SK-N-SH treated with all-trans-retinoic acid at 6 μM for 48 hours (cell line): ENCODE measurements around the gene JUND.

ENCODE experiments used
- ATAC-seq: fragments of 200-7000 bp; cut with Tn5 transposase; 3 replicates; pipeline ENCODE4 v1.9.1; 2020; ENCODE audit warnings: mild to moderate bottlenecking, moderate library complexity
- ARNTL ChIP-seq: fragments of 450-650 bp; formaldehyde crosslinking; IDR thresholded peaks from 2 replicates; pipeline ENCODE4 v1.5.0; 2020; ENCODE audit warnings: low read depth, mild to moderate bottlenecking, moderate library complexity, borderline replicate concordance
- BACH2 ChIP-seq: fragments of 250-450 bp; sonication (Bioruptor Pico); IDR thresholded peaks from 2 replicates; pipeline ENCODE4 v1.9.0; 2021; ENCODE audit warnings: mild to moderate bottlenecking, borderline replicate concordance
- CSDC2 ChIP-seq: fragments of 250-450 bp; sonication (Bioruptor Pico); IDR thresholded peaks from 2 replicates; pipeline ENCODE4 v1.5.0; 2020; ENCODE audit warnings: mild to moderate bottlenecking, moderate library complexity
- ESRRG ChIP-seq: fragments of 250-450 bp; sonication (Bioruptor Pico); IDR thresholded peaks from 2 replicates; pipeline ENCODE4 v1.6.1; 2021; ENCODE audit warnings: mild to moderate bottlenecking
- ISL1 ChIP-seq: fragments of 250-450 bp; sonication (Bioruptor Pico); IDR thresholded peaks from 2 replicates; pipeline ENCODE4 v2.1.2; 2022; ENCODE audit warnings: mild to moderate bottlenecking, moderate library complexity
- PPARA ChIP-seq: fragments of 250-450 bp; sonication (Bioruptor Pico); IDR thresholded peaks from 2 replicates; pipeline ENCODE4 v1.5.0; 2020; ENCODE audit warnings: mild to moderate bottlenecking, borderline replicate concordance
- SNAI2 ChIP-seq: fragments of 250-450 bp; sonication (Bioruptor Pico); IDR thresholded peaks from 2 replicates; pipeline ENCODE4 v1.5.0; 2020; ENCODE audit warnings: mild to moderate bottlenecking, moderate library complexity
- TOX ChIP-seq: fragments of 250-450 bp; sonication (Bioruptor Pico); IDR thresholded peaks from 2 replicates; pipeline ENCODE4 v1.8.0; 2021; ENCODE audit warnings: mild to moderate bottlenecking, moderate library complexity, borderline replicate concordance
- ZC3H10 ChIP-seq: fragments of 250-450 bp; sonication (Bioruptor Pico); IDR thresholded peaks from 2 replicates; pipeline ENCODE4 v1.5.1; 2021; ENCODE audit warnings: mild to moderate bottlenecking, moderate library complexity
- ZFP30 ChIP-seq: fragments of 450-650 bp; formaldehyde crosslinking; IDR thresholded peaks from 2 replicates; pipeline ENCODE4 v1.5.0; 2022; ENCODE audit warnings: mild to moderate bottlenecking, moderate library complexity
- ZNF565 ChIP-seq: fragments of 450-650 bp; formaldehyde crosslinking; conservative IDR thresholded peaks from 2 replicates; pipeline ENCODE4 v1.5.0; 2020; ENCODE audit warnings: low read depth, mild to moderate bottlenecking, moderate library complexity
- ZNF70 ChIP-seq: fragments of 450-650 bp; formaldehyde crosslinking; IDR thresholded peaks from 2 replicates; pipeline ENCODE4 v1.5.0; 2020; ENCODE audit warnings: mild to moderate bottlenecking, moderate library complexity
- ZNF8 ChIP-seq: fragments of 450-650 bp; formaldehyde crosslinking; IDR thresholded peaks from 2 replicates; pipeline ENCODE4 v1.5.0; 2020; ENCODE audit warnings: mild to moderate bottlenecking, moderate library complexity
- TF ChIP-seq, protein P1 (sequence below): fragments of 250-450 bp; sonication (Bioruptor Pico); IDR thresholded peaks from 2 replicates; pipeline ENCODE4 v1.8.0; 2021; ENCODE audit warnings: low read depth, mild to moderate bottlenecking, moderate library complexity, borderline replicate concordance
- TF ChIP-seq, protein P2 (sequence below): fragments of 250-450 bp; sonication (Bioruptor Pico); IDR thresholded peaks from 2 replicates; pipeline ENCODE4 v1.8.0; 2020; ENCODE audit warnings: mild to moderate bottlenecking, moderate library complexity, borderline replicate concordance
- TF ChIP-seq, protein P3 (sequence below): fragments of 250-450 bp; sonication (Bioruptor Pico); IDR thresholded peaks from 2 replicates; pipeline ENCODE4 v1.5.1; 2020; ENCODE audit warnings: low read depth, mild to moderate bottlenecking, moderate library complexity

The JUND gene

DNA sequence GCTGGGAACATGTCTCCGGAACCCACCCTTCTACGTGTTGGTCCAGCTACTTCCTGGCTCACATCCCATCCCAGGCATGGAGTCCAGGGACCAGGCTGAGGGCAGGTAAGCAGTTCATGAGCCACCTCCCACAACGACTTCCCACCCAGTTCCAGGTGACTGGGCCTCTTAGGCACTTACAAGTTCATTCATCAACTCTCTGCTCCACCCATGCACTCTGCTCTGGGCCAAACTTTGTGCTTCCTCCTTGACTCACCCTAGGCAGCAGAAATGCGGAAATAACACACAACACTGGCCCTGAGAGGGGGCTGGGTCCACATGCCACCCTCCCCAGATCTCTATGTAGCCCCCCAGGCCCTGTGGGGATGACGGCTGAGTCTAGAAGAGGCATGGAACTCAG lies 27.7 kb downstream of the JUND start:
- no peak for ATAC-seq
- no peak for TF ChIP-seq ISL1 (CRISPR knock-in tag)
- no peak for TF ChIP-seq ZC3H10 (CRISPR knock-in tag)
- TF ChIP-seq, protein P1, sequence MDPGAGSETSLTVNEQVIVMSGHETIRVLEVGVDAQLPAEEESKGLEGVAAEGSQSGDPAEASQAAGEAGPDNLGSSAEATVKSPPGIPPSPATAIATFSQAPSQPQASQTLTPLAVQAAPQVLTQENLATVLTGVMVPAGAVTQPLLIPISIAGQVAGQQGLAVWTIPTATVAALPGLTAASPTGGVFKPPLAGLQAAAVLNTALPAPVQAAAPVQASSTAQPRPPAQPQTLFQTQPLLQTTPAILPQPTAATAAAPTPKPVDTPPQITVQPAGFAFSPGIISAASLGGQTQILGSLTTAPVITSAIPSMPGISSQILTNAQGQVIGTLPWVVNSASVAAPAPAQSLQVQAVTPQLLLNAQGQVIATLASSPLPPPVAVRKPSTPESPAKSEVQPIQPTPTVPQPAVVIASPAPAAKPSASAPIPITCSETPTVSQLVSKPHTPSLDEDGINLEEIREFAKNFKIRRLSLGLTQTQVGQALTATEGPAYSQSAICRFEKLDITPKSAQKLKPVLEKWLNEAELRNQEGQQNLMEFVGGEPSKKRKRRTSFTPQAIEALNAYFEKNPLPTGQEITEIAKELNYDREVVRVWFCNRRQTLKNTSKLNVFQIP (CRISPR knock-in tag) = no peak

DNA sequence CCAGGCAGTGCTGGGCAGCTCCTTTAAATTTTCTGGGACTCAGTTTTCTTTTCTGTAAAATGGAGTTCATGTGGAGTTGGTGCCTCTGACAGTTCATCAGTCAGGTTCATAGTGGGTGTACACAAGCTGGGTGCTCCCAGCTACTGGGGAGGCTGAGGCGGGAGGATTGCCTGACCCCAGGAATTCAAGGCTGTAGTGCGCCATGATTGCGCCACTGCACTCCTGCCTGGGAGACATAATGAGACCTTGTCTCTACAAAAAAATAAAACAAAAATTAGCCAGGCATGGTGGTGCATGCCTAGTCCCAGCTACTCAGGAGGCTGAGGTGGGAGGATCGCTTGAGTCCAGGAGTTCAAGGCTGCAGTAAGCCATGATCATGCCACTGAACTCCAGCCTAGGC lies 28.3 kb downstream of the JUND start:
- no peak for TF ChIP-seq ARNTL (CRISPR knock-in tag)
- TF ChIP-seq ZNF70 = no peak
- TF ChIP-seq ESRRG (CRISPR knock-in tag) = no peak
- TF ChIP-seq CSDC2 (CRISPR knock-in tag) = no peak
- no peak for TF ChIP-seq ISL1 (CRISPR knock-in tag)
- TF ChIP-seq, all 23 proteins: peak for 0
- no peak for ATAC-seq

- ATAC-seq = no peak
Measured at GRCh38 chr19:18252370-18252717, 29.1 kb downstream of the JUND start.

GRCh38 chr19:18251587-18252369 lies 29.6 kb downstream of the JUND start:
- peak; percentile 82 for ATAC-seq

More at GRCh38 chr19:18252370-18252717, 29.1 kb downstream of the JUND start:
- TF ChIP-seq ESRRG (CRISPR knock-in tag) (no peak), ZNF8 (CRISPR knock-in tag) (no peak), CSDC2 (CRISPR knock-in tag) (no peak), ZNF565 (no peak), ZNF70 (no peak), SNAI2 (CRISPR knock-in tag) (no peak), TOX (CRISPR knock-in tag) (no peak), ISL1 (CRISPR knock-in tag) (no peak), ZFP30 (CRISPR knock-in tag) (no peak)
- TF ChIP-seq, protein P2, sequence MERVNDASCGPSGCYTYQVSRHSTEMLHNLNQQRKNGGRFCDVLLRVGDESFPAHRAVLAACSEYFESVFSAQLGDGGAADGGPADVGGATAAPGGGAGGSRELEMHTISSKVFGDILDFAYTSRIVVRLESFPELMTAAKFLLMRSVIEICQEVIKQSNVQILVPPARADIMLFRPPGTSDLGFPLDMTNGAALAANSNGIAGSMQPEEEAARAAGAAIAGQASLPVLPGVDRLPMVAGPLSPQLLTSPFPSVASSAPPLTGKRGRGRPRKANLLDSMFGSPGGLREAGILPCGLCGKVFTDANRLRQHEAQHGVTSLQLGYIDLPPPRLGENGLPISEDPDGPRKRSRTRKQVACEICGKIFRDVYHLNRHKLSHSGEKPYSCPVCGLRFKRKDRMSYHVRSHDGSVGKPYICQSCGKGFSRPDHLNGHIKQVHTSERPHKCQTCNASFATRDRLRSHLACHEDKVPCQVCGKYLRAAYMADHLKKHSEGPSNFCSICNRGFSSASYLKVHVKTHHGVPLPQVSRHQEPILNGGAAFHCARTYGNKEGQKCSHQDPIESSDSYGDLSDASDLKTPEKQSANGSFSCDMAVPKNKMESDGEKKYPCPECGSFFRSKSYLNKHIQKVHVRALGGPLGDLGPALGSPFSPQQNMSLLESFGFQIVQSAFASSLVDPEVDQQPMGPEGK = no peak
- TF ChIP-seq, protein P1 (CRISPR knock-in tag) = no peak
- TF ChIP-seq, all 23 proteins: peak for 0

More at GRCh38 chr19:18251587-18252369, 29.6 kb downstream of the JUND start:
- TF ChIP-seq, protein P2 = no peak
- TF ChIP-seq ZFP30 (CRISPR knock-in tag) = no peak
- TF ChIP-seq ZNF8 (CRISPR knock-in tag) = no peak
- TF ChIP-seq ESRRG (CRISPR knock-in tag) = no peak
- TF ChIP-seq SNAI2 (CRISPR knock-in tag) = no peak
- TF ChIP-seq, protein P3, sequence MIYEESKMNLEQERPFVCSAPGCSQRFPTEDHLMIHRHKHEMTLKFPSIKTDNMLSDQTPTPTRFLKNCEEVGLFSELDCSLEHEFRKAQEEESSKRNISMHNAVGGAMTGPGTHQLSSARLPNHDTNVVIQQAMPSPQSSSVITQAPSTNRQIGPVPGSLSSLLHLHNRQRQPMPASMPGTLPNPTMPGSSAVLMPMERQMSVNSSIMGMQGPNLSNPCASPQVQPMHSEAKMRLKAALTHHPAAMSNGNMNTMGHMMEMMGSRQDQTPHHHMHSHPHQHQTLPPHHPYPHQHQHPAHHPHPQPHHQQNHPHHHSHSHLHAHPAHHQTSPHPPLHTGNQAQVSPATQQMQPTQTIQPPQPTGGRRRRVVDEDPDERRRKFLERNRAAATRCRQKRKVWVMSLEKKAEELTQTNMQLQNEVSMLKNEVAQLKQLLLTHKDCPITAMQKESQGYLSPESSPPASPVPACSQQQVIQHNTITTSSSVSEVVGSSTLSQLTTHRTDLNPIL (CRISPR knock-in tag) = no peak
- TF ChIP-seq ISL1 (CRISPR knock-in tag) = no peak
- no peak for TF ChIP-seq CSDC2 (CRISPR knock-in tag)
- no peak for TF ChIP-seq BACH2 (CRISPR knock-in tag)
- TF ChIP-seq ZNF70 = no peak
- no peak for TF ChIP-seq PPARA (CRISPR knock-in tag)
- TF ChIP-seq, protein P1 (CRISPR knock-in tag) = no peak
- TF ChIP-seq, all 23 proteins: peak for 0
